ENCODE results near the gene HERC2.
"Not testable (repeated sequence)": the region's sequence is repeated elsewhere in the genome, so short reads cannot be mapped to it uniquely, and the experiment has no call there.

GRCh38 chr15:28322129-28322588 lies at the start of gene HERC2:
- TF ChIP-seq, protein P1, sequence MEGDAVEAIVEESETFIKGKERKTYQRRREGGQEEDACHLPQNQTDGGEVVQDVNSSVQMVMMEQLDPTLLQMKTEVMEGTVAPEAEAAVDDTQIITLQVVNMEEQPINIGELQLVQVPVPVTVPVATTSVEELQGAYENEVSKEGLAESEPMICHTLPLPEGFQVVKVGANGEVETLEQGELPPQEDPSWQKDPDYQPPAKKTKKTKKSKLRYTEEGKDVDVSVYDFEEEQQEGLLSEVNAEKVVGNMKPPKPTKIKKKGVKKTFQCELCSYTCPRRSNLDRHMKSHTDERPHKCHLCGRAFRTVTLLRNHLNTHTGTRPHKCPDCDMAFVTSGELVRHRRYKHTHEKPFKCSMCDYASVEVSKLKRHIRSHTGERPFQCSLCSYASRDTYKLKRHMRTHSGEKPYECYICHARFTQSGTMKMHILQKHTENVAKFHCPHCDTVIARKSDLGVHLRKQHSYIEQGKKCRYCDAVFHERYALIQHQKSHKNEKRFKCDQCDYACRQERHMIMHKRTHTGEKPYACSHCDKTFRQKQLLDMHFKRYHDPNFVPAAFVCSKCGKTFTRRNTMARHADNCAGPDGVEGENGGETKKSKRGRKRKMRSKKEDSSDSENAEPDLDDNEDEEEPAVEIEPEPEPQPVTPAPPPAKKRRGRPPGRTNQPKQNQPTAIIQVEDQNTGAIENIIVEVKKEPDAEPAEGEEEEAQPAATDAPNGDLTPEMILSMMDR (IDR thresholded peaks at IDR 0.05): not testable (repeated sequence)
- not testable (repeated sequence) for TF ChIP-seq POLR2A (IDR thresholded peaks at IDR 0.05)
